GM12878 (cell line): ENCODE measurements around the gene FGF2.

Experiments used
- BCL3 ChIP-seq: IDR thresholded peaks from 2 replicates; pipeline ENCODE4 v1.6.1; 2011; ENCODE audit warnings: borderline replicate concordance, low read depth, mild to moderate bottlenecking, moderate library complexity, low read length; ENCODE audit not compliant: insufficient read depth, poor library complexity, severe bottlenecking
- CHD4 ChIP-seq: fragments of 200-600 bp; sonication (generic); IDR thresholded peaks from 2 replicates; pipeline ENCODE4 v1.6.1; 2016; ENCODE audit warnings: mild to moderate bottlenecking
- CTCF ChIP-seq, 3 experiments: IDR thresholded peaks in 2 of 3; conservative IDR thresholded peaks in 1 of 3; 2 replicates each; pipeline ENCODE4 v1.5.1; 2011; ENCODE audit warnings: low read depth in 3 of 3, low read length in 3 of 3, mild to moderate bottlenecking in 3 of 3, control low read depth in 2 of 3, moderate library complexity in 2 of 3, inconsistent platforms in 1 of 3, mixed read lengths in 1 of 3; ENCODE audit not compliant: control insufficient read depth in 2 of 3, insufficient read depth in 1 of 3; ENCODE audit errors: extremely low read depth in 1 of 3
- EZH2 ChIP-seq: IDR thresholded peaks from 2 replicates; pipeline ENCODE4 v1.6.1; 2012; ENCODE audit warnings: low read depth, mild to moderate bottlenecking, control low read depth, inconsistent platforms, low read length, borderline replicate concordance; ENCODE audit not compliant: control insufficient read depth
- NFIC ChIP-seq: IDR thresholded peaks from 2 replicates; pipeline ENCODE4 v1.6.1; 2012; ENCODE audit warnings: low read depth, mild to moderate bottlenecking, inconsistent platforms, low read length, moderate library complexity
- NR2C2 ChIP-seq: IDR thresholded peaks from 2 replicates; pipeline ENCODE4 v1.6.1; 2011; ENCODE audit warnings: borderline replicate concordance, low read depth; ENCODE audit not compliant: control insufficient read depth, insufficient read length
- PAX5 ChIP-seq: IDR thresholded peaks from 2 replicates; pipeline ENCODE4 v1.6.1; 2011; ENCODE audit warnings: low read depth, low read length, borderline replicate concordance
- POLR2AphosphoS5 ChIP-seq: IDR thresholded peaks from 2 replicates; pipeline ENCODE4 v1.6.1; 2011; ENCODE audit warnings: mild to moderate bottlenecking, low read length, inconsistent platforms
- SRF ChIP-seq, 2 experiments: IDR thresholded peaks; 2 replicates each; pipeline ENCODE4 v1.6.1; 2011; ENCODE audit warnings: low read depth in 2 of 2, low read length in 2 of 2, mild to moderate bottlenecking in 1 of 2, moderate library complexity in 1 of 2
- TF ChIP-seq, protein P1 (sequence below): fragments of 450-650 bp; IDR thresholded peaks from 2 replicates; pipeline ENCODE4 v1.6.1; 2017; ENCODE audit warnings: mild to moderate bottlenecking, moderate library complexity
- TF ChIP-seq, protein P2 (sequence below): IDR thresholded peaks from 2 replicates; pipeline ENCODE4 v1.6.1; 2012; ENCODE audit warnings: low read depth, low read length, improper control_type of control experiment

GRCh38 chr4:122826079-122826527, 528 bp upstream of the FGF2 start:
- TF ChIP-seq SRF (IDR thresholded peaks at IDR 0.05; ENCODE audit: low read depth in 2 of 2, low read length in 2 of 2) (no peak), NR2C2 (no peak), PAX5 (no peak), CHD4 (no peak), EZH2 (no peak), NFIC (no peak), BCL3 (no peak), POLR2AphosphoS5 (no peak), CTCF (IDR thresholded peaks at IDR 0.05 in 2 of 3, conservative IDR thresholded peaks at IDR 0.05 in 1 of 3; ENCODE audit: control insufficient read depth in 2 of 3, extremely low read depth in 1 of 3, insufficient read depth in 1 of 3, low read depth in 3 of 3, low read length in 3 of 3) (no peak)
- TF ChIP-seq, protein P1, sequence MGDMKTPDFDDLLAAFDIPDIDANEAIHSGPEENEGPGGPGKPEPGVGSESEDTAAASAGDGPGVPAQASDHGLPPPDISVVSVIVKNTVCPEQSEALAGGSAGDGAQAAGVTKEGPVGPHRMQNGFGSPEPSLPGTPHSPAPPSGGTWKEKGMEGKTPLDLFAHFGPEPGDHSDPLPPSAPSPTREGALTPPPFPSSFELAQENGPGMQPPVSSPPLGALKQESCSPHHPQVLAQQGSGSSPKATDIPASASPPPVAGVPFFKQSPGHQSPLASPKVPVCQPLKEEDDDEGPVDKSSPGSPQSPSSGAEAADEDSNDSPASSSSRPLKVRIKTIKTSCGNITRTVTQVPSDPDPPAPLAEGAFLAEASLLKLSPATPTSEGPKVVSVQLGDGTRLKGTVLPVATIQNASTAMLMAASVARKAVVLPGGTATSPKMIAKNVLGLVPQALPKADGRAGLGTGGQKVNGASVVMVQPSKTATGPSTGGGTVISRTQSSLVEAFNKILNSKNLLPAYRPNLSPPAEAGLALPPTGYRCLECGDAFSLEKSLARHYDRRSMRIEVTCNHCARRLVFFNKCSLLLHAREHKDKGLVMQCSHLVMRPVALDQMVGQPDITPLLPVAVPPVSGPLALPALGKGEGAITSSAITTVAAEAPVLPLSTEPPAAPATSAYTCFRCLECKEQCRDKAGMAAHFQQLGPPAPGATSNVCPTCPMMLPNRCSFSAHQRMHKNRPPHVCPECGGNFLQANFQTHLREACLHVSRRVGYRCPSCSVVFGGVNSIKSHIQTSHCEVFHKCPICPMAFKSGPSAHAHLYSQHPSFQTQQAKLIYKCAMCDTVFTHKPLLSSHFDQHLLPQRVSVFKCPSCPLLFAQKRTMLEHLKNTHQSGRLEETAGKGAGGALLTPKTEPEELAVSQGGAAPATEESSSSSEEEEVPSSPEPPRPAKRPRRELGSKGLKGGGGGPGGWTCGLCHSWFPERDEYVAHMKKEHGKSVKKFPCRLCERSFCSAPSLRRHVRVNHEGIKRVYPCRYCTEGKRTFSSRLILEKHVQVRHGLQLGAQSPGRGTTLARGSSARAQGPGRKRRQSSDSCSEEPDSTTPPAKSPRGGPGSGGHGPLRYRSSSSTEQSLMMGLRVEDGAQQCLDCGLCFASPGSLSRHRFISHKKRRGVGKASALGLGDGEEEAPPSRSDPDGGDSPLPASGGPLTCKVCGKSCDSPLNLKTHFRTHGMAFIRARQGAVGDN: no peak
- TF ChIP-seq, protein P2, sequence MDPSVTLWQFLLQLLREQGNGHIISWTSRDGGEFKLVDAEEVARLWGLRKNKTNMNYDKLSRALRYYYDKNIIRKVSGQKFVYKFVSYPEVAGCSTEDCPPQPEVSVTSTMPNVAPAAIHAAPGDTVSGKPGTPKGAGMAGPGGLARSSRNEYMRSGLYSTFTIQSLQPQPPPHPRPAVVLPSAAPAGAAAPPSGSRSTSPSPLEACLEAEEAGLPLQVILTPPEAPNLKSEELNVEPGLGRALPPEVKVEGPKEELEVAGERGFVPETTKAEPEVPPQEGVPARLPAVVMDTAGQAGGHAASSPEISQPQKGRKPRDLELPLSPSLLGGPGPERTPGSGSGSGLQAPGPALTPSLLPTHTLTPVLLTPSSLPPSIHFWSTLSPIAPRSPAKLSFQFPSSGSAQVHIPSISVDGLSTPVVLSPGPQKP: no peak
